ENCODE data around the gene FAM193A.

DNA sequence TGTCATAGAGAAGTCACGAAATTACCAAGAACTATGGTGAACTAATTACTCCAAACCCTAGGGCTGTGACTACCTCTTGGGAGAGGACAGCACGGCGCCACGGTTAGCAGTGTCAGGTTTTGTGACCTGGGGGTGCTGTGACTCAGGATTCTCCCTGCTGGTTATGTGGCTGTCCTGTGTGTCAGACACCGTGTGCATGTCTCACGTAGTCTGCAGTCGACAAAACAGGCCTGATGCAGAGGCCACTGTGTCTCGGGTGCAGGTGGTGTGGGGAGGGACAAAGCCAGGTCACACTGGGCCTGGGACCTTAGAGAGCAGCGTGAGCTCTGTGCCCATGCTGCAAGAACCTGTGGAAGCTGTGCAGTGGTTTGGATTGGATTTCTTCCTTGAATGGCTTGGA lies 185.6 kb downstream of the FAM193A start:
- TF ChIP-seq, protein P1, sequence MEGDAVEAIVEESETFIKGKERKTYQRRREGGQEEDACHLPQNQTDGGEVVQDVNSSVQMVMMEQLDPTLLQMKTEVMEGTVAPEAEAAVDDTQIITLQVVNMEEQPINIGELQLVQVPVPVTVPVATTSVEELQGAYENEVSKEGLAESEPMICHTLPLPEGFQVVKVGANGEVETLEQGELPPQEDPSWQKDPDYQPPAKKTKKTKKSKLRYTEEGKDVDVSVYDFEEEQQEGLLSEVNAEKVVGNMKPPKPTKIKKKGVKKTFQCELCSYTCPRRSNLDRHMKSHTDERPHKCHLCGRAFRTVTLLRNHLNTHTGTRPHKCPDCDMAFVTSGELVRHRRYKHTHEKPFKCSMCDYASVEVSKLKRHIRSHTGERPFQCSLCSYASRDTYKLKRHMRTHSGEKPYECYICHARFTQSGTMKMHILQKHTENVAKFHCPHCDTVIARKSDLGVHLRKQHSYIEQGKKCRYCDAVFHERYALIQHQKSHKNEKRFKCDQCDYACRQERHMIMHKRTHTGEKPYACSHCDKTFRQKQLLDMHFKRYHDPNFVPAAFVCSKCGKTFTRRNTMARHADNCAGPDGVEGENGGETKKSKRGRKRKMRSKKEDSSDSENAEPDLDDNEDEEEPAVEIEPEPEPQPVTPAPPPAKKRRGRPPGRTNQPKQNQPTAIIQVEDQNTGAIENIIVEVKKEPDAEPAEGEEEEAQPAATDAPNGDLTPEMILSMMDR (IDR thresholded peaks at IDR 0.05; ENCODE audit: insufficient read depth, low read length) = no peak
- TF ChIP-seq SPI1 (IDR thresholded peaks at IDR 0.05; ENCODE audit: borderline replicate concordance, low read depth) = no peak
- no peak for TF ChIP-seq POLR2AphosphoS5 (IDR thresholded peaks at IDR 0.05; ENCODE audit: low read depth)
- no peak for TF ChIP-seq GABPA (IDR thresholded peaks at IDR 0.05; ENCODE audit: low read depth)
